ENCODE measurements around the gene SOCS7. TPM values are rescaled to one million over a fixed set of nuclear protein-coding genes. Genes with fewer than 3 reads are reported as not detected.

Gene SOCS7
- total RNA-seq, 2 donors from 2014 or later, result 14.6 to 61.9 TPM

DNA sequence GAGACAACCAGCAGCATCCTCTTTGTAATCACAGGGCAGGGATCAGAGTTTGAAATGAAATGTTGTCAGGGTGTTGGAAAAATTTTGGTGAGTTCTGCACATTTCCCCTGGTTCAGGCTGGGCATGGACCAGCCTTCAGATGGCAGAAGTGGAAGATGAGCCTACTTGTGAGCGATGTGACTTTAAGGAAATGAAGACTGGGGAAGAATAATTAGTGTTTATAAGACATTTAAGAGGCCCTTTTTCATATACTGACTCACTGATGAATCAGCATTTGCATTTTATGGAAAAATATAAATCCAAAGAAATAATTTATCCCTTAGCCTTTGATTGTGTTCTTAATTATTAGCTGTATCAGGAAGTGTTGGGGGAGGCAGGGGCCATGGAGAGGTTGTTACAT lies 28.7 kb upstream of the SOCS7 start:
- H3K9me3 ChIP-seq, result no peaks in the 10 kb centered on the region
- H3K36me3 ChIP-seq, result no peaks in the 10 kb centered on the region
- no peak for DNase-seq (ENCODE audit: low spot score)
- no peak for TF ChIP-seq POLR2AphosphoS5 (IDR thresholded peaks at IDR 0.05)
- no peak for TF ChIP-seq CTCF (IDR thresholded peaks at IDR 0.05)
- no peak for TF ChIP-seq POLR2A (IDR thresholded peaks at IDR 0.05)
- no peak overlapping the region for H3K4me3 ChIP-seq
- intact Hi-C loops (cut with DNase I), result no loop called here
- H3K4me1 ChIP-seq (replicated peaks), result no peaks in the 10 kb centered on the region
- H3K27ac ChIP-seq, result no peak overlapping the region
- no peaks in the 10 kb centered on the region for H3K27me3 ChIP-seq (replicated peaks; ENCODE audit: insufficient read depth)
- 100% methylated on average over 1 of the region's 1 CpG for WGBS

DNA sequence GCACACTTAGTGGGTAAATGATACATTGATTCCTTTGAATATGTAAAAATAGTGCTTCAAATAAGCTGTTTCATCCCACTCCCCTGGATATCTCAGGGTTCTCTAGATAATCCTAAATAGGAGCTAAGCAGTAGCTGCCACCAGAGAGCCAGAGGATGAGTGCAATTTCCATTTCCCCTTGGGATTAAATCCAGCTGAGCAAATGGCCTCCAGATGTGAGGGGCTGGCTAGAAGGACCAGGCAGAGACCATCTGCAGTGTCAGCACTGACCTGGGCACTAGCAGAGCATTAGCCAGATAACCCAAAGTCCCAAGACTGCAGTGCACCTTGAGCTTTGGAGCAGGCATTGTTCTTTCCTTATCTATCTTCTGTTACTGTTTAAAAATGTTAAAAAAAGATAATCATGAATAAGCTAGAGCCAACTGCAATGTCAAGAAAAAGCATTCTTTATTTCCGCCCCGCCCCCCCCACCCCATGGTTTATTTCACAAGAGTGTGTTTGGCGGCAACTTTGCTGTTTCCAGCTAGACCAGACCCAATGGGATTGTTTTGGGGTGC lies 27.4 kb upstream of the SOCS7 start:
- intact Hi-C loops (cut with DNase I), result no loop called here
- TF ChIP-seq CTCF (IDR thresholded peaks at IDR 0.05), result no peak
- TF ChIP-seq POLR2A (IDR thresholded peaks at IDR 0.05), result no peak
- no peak for TF ChIP-seq POLR2AphosphoS5 (IDR thresholded peaks at IDR 0.05)
- DNase-seq (ENCODE audit: low spot score), result no peak
- H3K4me1 ChIP-seq (replicated peaks), result no peaks in the 10 kb centered on the region
- no peaks in the 10 kb centered on the region for H3K36me3 ChIP-seq
- H3K27ac ChIP-seq, result no peak overlapping the region
- H3K4me3 ChIP-seq, result no peak overlapping the region
- no peaks in the 10 kb centered on the region for H3K9me3 ChIP-seq
- WGBS, result 73% methylated on average over 3 of the region's 3 CpGs
- no peaks in the 10 kb centered on the region for H3K27me3 ChIP-seq (replicated peaks; ENCODE audit: insufficient read depth)

DNA sequence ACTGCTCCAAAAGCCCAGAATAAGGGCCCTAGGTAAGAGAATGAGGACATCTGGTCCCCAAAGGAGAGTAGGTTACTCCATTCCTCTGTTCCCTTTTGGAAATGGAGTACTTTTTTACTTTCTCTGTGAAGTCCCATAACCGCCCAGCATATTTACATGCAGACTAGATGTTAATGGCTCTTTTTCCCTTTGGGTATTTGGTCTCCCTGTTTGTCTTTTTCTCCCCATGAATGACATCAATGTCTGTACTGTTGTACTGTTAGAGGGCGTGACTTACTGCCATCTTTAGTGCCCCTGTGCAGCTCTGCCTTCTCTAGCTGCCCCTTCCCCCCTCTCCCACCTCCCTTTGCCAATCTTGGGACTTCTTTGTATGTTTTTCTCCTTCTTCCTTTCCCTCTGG lies 26.9 kb upstream of the SOCS7 start:
- Histone ChIP-seq H3K4me1 (replicated peaks) (no peaks in the 10 kb centered on the region), H3K27ac (no peak overlapping the region), H3K36me3 (no peaks in the 10 kb centered on the region), H3K27me3 (replicated peaks; ENCODE audit: insufficient read depth) (no peaks in the 10 kb centered on the region), H3K9me3 (no peaks in the 10 kb centered on the region), H3K4me3 (no peak overlapping the region)
- WGBS, result 77% methylated on average over 2 of the region's 2 CpGs
- no peak for DNase-seq (ENCODE audit: low spot score)
- no peak for TF ChIP-seq POLR2AphosphoS5 (IDR thresholded peaks at IDR 0.05)
- TF ChIP-seq CTCF (IDR thresholded peaks at IDR 0.05), result no peak
- TF ChIP-seq POLR2A (IDR thresholded peaks at IDR 0.05), result no peak
- intact Hi-C loops (cut with DNase I), result no loop called here

GRCh38 chr17:38325221-38325851 lies 26.3 kb upstream of the SOCS7 start:
- TF ChIP-seq POLR2A (IDR thresholded peaks at IDR 0.05), result no peak
- no peak for TF ChIP-seq POLR2AphosphoS5 (IDR thresholded peaks at IDR 0.05)
- no peak for TF ChIP-seq CTCF (IDR thresholded peaks at IDR 0.05)
- Histone ChIP-seq H3K9me3 (no peaks in the 10 kb centered on the region), H3K4me3 (no peak overlapping the region), H3K27me3 (replicated peaks; ENCODE audit: insufficient read depth) (no peaks in the 10 kb centered on the region), H3K36me3 (no peaks in the 10 kb centered on the region), H3K27ac (no peak overlapping the region), H3K4me1 (replicated peaks) (no peaks in the 10 kb centered on the region)
- DNase-seq (ENCODE audit: low spot score), result no peak
- WGBS, result 39% methylated on average over 5 of the region's 5 CpGs
- intact Hi-C loops (cut with DNase I), result no loop called here

Data from prostate gland (tissue), 2 donors.